Osteoblast (primary cell): ENCODE results near the gene DSCAML1. TPM values are rescaled to one million over a fixed set of nuclear protein-coding genes. Genes with fewer than 3 reads are reported as not detected.

Experiments used
- DNase-seq: peaks from one replicate; pipeline ENCODE4 v3.0.0; 2011; ENCODE audit warnings: low spot score, mixed read lengths; ENCODE audit not compliant: insufficient read length; ENCODE audit errors: missing footprints
- H2AFZ ChIP-seq: 2 replicates; pipeline ENCODE4 v1.6.0; 2011; ENCODE audit warnings: mild to moderate bottlenecking, low read length
- H3K27ac ChIP-seq: 2 replicates; pipeline ENCODE4 v1.5.1; 2011; ENCODE audit warnings: mild to moderate bottlenecking, low read depth, low read length, moderate library complexity
- H3K27me3 ChIP-seq: 2 replicates; pipeline ENCODE4 v1.6.0; 2012; ENCODE audit warnings: mild to moderate bottlenecking, control low read depth, inconsistent platforms, low read length, moderate library complexity; ENCODE audit not compliant: insufficient read depth
- H3K36me3 ChIP-seq: 2 replicates; pipeline ENCODE4 v1.5.1; 2011; ENCODE audit warnings: mild to moderate bottlenecking, low read length, control low read depth, moderate library complexity; ENCODE audit not compliant: insufficient read depth
- H3K4me1 ChIP-seq: 2 replicates; pipeline ENCODE4 v1.5.1; 2011; ENCODE audit warnings: mild to moderate bottlenecking, low read length, control low read depth, moderate library complexity; ENCODE audit not compliant: insufficient read depth
- H3K4me2 ChIP-seq: 2 replicates; pipeline ENCODE4 v1.6.0; 2011; ENCODE audit warnings: mild to moderate bottlenecking, low read length; ENCODE audit not compliant: insufficient read depth
- H3K4me3 ChIP-seq: fragments of 200-600 bp; sonication (generic); 3 replicates; pipeline ENCODE4 v1.5.1; 2012; ENCODE audit warnings: mild to moderate bottlenecking, low read length, inconsistent platforms; ENCODE audit not compliant: insufficient read depth
- H3K79me2 ChIP-seq: 2 replicates; pipeline ENCODE4 v1.6.0; 2012; ENCODE audit warnings: mild to moderate bottlenecking, low read length, control low read depth, inconsistent platforms; ENCODE audit not compliant: insufficient read depth
- H3K9me3 ChIP-seq: 2 replicates; pipeline ENCODE4 v1.5.1; 2011; ENCODE audit warnings: low read depth, low read length, control low read depth
- H4K20me1 ChIP-seq: 2 replicates; pipeline ENCODE4 v1.6.0; 2012; ENCODE audit warnings: mild to moderate bottlenecking, low read length, control low read depth; ENCODE audit not compliant: insufficient read depth
- total RNA-seq: library from RNA; depleted of rRNA; stranded (reverse); fragments of >200 nt; gene quantifications from 2 replicates; pipeline ENCODE4 v1.2.3, GENCODE V29; 2012
- TF ChIP-seq, protein P1 (sequence below): IDR thresholded peaks from 2 replicates; pipeline ENCODE4 v1.5.1; 2011; ENCODE audit warnings: mild to moderate bottlenecking, low read depth, low read length, moderate library complexity; ENCODE audit errors: extremely low read depth

Gene DSCAML1
- total RNA-seq, 1 donor: not detected

DNA sequence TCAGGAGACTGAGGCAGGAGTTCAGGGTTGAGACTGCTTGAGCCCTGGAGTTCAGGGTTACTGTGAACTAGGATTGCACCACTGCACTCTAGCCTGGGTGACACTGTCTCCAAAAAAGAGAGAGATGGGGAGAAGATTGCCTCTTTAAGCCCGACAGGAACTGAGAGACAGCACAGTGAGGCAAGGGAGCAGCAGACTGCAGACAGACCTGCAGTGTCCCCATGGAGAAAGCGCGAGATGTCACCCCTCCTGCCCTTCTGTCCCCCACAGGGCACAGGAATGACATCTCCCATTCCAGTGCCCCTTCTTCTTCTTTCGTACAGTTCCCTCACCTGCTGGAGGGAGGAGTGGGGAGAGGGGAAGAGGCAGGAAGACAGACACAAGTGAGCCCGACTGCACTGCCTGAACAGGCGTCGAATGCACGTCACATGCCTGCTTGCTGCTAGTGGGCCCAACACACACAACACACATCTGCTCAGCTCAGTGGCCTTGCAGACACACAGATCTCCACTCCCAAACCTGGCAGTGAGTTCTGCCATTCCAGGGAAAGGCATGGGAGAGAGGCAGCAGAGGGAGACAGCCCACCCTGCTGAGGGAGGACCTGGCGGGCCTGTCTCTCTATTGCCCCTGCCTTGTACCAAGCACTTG is 167.0 kb downstream of the DSCAML1 start:
- Histone ChIP-seq H3K79me2 (no peaks in the 10 kb centered on the region), H4K20me1 (no peaks in the 10 kb centered on the region), H2AFZ (no peak overlapping the region), H3K27me3 (peaks cover 2% of the 10 kb centered on the region), H3K9me3 (no peaks in the 10 kb centered on the region), H3K4me3 (no peak overlapping the region), H3K27ac (no peak overlapping the region), H3K36me3 (no peaks in the 10 kb centered on the region), H3K4me1 (no peaks in the 10 kb centered on the region), H3K4me2 (no peak overlapping the region)
- TF ChIP-seq, protein P1, sequence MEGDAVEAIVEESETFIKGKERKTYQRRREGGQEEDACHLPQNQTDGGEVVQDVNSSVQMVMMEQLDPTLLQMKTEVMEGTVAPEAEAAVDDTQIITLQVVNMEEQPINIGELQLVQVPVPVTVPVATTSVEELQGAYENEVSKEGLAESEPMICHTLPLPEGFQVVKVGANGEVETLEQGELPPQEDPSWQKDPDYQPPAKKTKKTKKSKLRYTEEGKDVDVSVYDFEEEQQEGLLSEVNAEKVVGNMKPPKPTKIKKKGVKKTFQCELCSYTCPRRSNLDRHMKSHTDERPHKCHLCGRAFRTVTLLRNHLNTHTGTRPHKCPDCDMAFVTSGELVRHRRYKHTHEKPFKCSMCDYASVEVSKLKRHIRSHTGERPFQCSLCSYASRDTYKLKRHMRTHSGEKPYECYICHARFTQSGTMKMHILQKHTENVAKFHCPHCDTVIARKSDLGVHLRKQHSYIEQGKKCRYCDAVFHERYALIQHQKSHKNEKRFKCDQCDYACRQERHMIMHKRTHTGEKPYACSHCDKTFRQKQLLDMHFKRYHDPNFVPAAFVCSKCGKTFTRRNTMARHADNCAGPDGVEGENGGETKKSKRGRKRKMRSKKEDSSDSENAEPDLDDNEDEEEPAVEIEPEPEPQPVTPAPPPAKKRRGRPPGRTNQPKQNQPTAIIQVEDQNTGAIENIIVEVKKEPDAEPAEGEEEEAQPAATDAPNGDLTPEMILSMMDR: no peak
- DNase-seq: no peak

DNA sequence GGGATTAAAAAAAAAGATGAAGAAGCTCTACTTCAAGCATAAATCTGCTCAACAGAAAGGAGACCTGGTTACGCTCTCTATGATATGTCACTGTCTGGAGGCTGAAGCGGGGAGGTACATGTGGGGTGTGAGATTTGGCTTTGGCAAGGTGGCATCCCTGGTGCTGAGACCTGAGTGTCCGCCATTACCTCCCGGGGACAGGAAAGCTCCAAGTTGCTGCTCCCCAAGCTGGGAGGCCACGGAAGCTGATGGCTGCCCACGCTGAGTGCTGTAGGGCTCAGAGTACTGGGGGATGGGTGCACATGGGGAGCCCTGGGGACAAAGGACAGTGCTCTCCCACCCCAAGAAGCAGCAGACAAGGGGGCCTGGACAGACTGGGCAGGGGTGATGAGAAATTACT is 167.9 kb downstream of the DSCAML1 start:
- H3K79me2 ChIP-seq: no peaks in the 10 kb centered on the region
- no peaks in the 10 kb centered on the region for H3K36me3 ChIP-seq
- DNase-seq: peak; percentile 42
- no peaks in the 10 kb centered on the region for H3K9me3 ChIP-seq
- no peak overlapping the region for H2AFZ ChIP-seq
- no peaks in the 10 kb centered on the region for H3K4me1 ChIP-seq
- H3K4me3 ChIP-seq: no peak overlapping the region
- no peak overlapping the region for H3K4me2 ChIP-seq
- no peaks in the 10 kb centered on the region for H4K20me1 ChIP-seq
- TF ChIP-seq, protein P1: no peak
- peaks cover 2% of the 10 kb centered on the region for H3K27me3 ChIP-seq
- no peak overlapping the region for H3K27ac ChIP-seq

DNA sequence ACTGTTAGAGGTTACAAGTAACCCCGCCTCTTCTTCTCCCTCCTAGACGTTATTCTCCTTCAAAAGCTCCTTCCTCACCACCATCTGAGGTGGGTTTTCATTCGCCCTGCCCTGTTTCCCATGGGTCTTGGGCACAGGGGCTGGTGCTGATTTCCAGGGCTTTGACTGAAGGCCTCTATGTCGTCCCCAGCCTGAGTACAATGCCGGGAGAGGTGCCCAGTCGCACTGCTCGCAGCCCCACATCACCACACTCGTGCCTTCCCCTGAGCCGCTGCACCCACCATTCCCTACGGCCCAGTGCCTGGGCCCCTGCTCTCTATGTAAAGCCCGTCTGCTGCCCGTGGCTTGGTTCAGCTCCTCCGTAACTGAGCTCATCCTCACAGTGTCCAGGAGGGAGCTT is 169.8 kb downstream of the DSCAML1 start:
- DNase-seq: no peak
- Histone ChIP-seq H2AFZ (no peak overlapping the region), H3K4me3 (no peak overlapping the region), H3K79me2 (no peaks in the 10 kb centered on the region), H3K4me1 (no peaks in the 10 kb centered on the region), H3K36me3 (no peaks in the 10 kb centered on the region), H3K27me3 (peaks cover 2% of the 10 kb centered on the region), H3K27ac (no peak overlapping the region), H3K4me2 (no peak overlapping the region), H4K20me1 (no peaks in the 10 kb centered on the region), H3K9me3 (no peaks in the 10 kb centered on the region)
- TF ChIP-seq, protein P1: no peak

DNA sequence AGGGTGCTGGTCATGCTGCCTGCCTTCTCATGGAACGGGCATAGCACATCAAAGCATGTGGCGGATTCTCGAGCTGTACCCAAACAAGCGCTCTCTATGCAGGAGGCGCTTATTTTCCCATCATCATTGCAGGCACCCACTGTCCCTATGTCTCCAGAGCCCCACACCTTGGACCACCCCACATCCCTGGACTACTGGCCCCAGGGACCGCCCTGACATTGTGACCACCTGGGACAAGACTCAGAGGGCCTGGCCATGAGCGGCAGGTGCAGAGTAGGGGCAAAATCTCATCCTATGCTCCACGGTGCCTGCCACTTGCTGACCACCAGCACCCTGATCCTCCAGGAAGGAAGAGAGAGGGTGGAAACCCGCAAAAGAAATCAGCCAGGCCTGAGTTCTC is 170.4 kb downstream of the DSCAML1 start:
- peaks cover 2% of the 10 kb centered on the region for H3K27me3 ChIP-seq
- H3K4me1 ChIP-seq: no peaks in the 10 kb centered on the region
- H3K4me2 ChIP-seq: no peak overlapping the region
- DNase-seq: peak; percentile 49
- TF ChIP-seq, protein P1: no peak
- no peaks in the 10 kb centered on the region for H3K36me3 ChIP-seq
- H4K20me1 ChIP-seq: no peaks in the 10 kb centered on the region
- no peak overlapping the region for H3K4me3 ChIP-seq
- no peaks in the 10 kb centered on the region for H3K79me2 ChIP-seq
- no peak overlapping the region for H3K27ac ChIP-seq
- no peaks in the 10 kb centered on the region for H3K9me3 ChIP-seq
- H2AFZ ChIP-seq: no peak overlapping the region
